ENCODE results near the gene ADGRF3.
A peak's percentile ranks its signal among the peaks of the same experiment; 100 is the strongest.
"Not testable (repeated sequence)": the region's sequence is repeated elsewhere in the genome, so short reads cannot be mapped to it uniquely, and the experiment has no call there.

The ADGRF3 gene

GRCh38 chr2:26317377-26318105 lies 29.0 kb downstream of the ADGRF3 start:
- DNase-seq, result no peak

GRCh38 chr2:26316845-26317244 lies 29.7 kb downstream of the ADGRF3 start:
- DNase-seq, result no peak

GRCh38 chr2:26316041-26316440 lies 30.5 kb downstream of the ADGRF3 start:
- DNase-seq, result no peak

- DNase-seq, result no peak
Measured at GRCh38 chr2:26314243-26314642, 32.3 kb downstream of the ADGRF3 start.

GRCh38 chr2:26313446-26313845 lies 33.1 kb downstream of the ADGRF3 start:
- no peak for DNase-seq

GRCh38 chr2:26312471-26312870 lies 34.1 kb downstream of the ADGRF3 start:
- DNase-seq, result no peak

GRCh38 chr2:26309921-26310320 lies 36.7 kb downstream of the ADGRF3 start:
- no peak for DNase-seq

GRCh38 chr2:26305540-26305939 lies 41.0 kb downstream of the ADGRF3 start:
- DNase-seq, result no peak

GRCh38 chr2:26305094-26305493 lies 41.5 kb downstream of the ADGRF3 start:
- DNase-seq, result not testable (repeated sequence)

GRCh38 chr2:26302846-26303245 lies 43.7 kb downstream of the ADGRF3 start:
- no peak for DNase-seq

- no peak for DNase-seq
Measured at GRCh38 chr2:26300234-26300925, 46.2 kb downstream of the ADGRF3 start.

GRCh38 chr2:26299471-26300101 lies 47.0 kb downstream of the ADGRF3 start:
- no peak for DNase-seq

- DNase-seq, result no peak
Measured at GRCh38 chr2:26298638-26299393, 47.8 kb downstream of the ADGRF3 start.

GRCh38 chr2:26298286-26298637 lies 48.3 kb downstream of the ADGRF3 start:
- DNase-seq, result no peak

GRCh38 chr2:26297061-26297460 lies 49.5 kb downstream of the ADGRF3 start:
- DNase-seq, result no peak

- DNase-seq, result no peak
Measured at GRCh38 chr2:26295511-26295910, 51.1 kb downstream of the ADGRF3 start.

GRCh38 chr2:26292646-26293045 lies 53.9 kb downstream of the ADGRF3 start:
- no peak for DNase-seq

GRCh38 chr2:26290001-26290400 lies 56.6 kb downstream of the ADGRF3 start:
- DNase-seq, result no peak

GRCh38 chr2:26285931-26286330 lies 60.7 kb downstream of the ADGRF3 start:
- DNase-seq, result no peak

GRCh38 chr2:26284132-26284531 lies 62.5 kb downstream of the ADGRF3 start:
- DNase-seq, result no peak

- no peak for DNase-seq
Measured at GRCh38 chr2:26283606-26284005, 63.0 kb downstream of the ADGRF3 start.

GRCh38 chr2:26281226-26281625 lies 65.4 kb downstream of the ADGRF3 start:
- peak; percentile 32 for DNase-seq

- DNase-seq, result no peak
Measured at GRCh38 chr2:26279886-26280285, 66.7 kb downstream of the ADGRF3 start.
